ENCODE measurements around the gene HOXD9. TPM values are rescaled to one million over a fixed set of nuclear protein-coding genes. Genes with fewer than 3 reads are reported as not detected.

The HOXD9 gene
- total RNA-seq, 1 experiment from 2014 or later, result not detected

DNA sequence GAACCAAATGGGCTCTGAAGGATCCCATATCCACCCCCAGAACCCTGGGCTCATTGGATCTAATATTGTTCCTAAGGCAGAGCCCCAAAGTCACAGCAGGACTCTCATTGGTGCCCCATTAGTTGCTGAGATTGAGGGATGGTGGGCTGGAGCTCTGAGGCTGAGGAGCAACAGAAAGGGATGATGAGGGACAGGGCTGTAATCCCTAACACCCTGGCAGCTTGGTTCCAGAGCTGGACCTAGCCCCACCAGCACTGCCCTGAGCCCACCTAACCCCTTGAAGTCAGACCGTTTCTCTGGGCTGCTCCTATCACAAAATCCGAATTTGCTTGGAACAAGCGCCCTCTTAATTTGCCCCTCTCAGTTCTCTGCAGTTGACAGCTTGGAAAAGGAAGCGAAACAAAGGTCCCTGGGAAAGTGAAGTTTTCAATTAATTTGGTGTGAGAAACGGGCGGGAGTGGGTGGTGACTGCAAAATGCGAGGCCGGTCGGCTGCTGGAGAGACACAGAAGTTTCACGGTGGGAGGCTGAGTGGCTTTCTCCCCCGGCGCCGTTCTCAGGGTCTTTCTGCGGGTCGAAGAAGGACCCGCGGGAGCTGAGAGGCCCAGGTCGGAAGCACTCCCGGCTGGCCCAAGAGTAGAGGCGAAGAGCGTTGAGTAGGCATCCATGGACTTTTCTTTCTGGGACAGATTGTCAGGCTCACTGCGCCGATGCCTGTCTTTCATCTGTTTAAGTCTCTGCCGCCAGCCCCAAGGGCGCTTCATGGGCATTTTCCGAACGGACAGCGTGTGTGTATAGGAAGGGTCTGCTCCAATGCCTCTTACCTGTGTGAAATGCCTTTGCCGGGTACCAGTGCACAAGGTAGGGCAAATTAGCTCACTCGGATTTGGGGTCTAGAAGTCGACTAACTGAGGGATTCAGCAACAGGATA lies 30.9 kb upstream of the HOXD9 start:
- Mint-ChIP-seq H3K27ac (no peak overlapping the region), H3K27me3 (ENCODE audit: low read depth) (peaks cover 97% of the 10 kb centered on the region)
- no peak for DNase-seq (ENCODE audit: low spot score)

More for the DNA sequence above, 30.9 kb upstream of the HOXD9 start:
- peak overlapping the region; percentile 61 for H3K4me3 Mint-ChIP-seq
- H3K9me3 Mint-ChIP-seq, result no peaks in the 10 kb centered on the region
- CTCF ChIA-PET, result interaction anchor here (0.9 to 1.2 kb wide), 2 partner anchors 12 to 13 kb away, joined by 3 to 10 read pairs; no protein-coding TSS in a partner anchor
- peaks cover 56% of the 10 kb centered on the region for H3K4me1 Mint-ChIP-seq
- TF ChIP-seq ZNF232 (CRISPR knock-in tag; IDR thresholded peaks at IDR 0.05) (no peak), GABPB1 (CRISPR knock-in tag; IDR thresholded peaks at IDR 0.05) (no peak), ESRRA (CRISPR knock-in tag; IDR thresholded peaks at IDR 0.05; ENCODE audit: borderline replicate concordance) (no peak), CREB1 (CRISPR knock-in tag; IDR thresholded peaks at IDR 0.05) (no peak), RORB (CRISPR knock-in tag; IDR thresholded peaks at IDR 0.05) (no peak), ZNF281 (CRISPR knock-in tag; IDR thresholded peaks at IDR 0.05) (no peak), ZNF532 (CRISPR knock-in tag; IDR thresholded peaks at IDR 0.05; ENCODE audit: borderline replicate concordance) (no peak), ZNF138 (CRISPR knock-in tag; conservative IDR thresholded peaks at IDR 0.05) (no peak), ZNF423 (CRISPR knock-in tag; IDR thresholded peaks at IDR 0.05) (no peak), ATF1 (CRISPR knock-in tag; IDR thresholded peaks at IDR 0.05) (no peak), FOXP1 (CRISPR knock-in tag; IDR thresholded peaks at IDR 0.05; ENCODE audit: borderline replicate concordance) (no peak), SOX15 (CRISPR knock-in tag; IDR thresholded peaks at IDR 0.05) (no peak), EMX1 (CRISPR knock-in tag; IDR thresholded peaks at IDR 0.05) (no peak), OVOL2 (CRISPR knock-in tag; IDR thresholded peaks at IDR 0.05; ENCODE audit: borderline replicate concordance) (no peak), NFE2L1 (CRISPR knock-in tag; IDR thresholded peaks at IDR 0.05) (no peak), ETV6 (CRISPR knock-in tag; IDR thresholded peaks at IDR 0.05) (no peak), ELF4 (CRISPR knock-in tag; IDR thresholded peaks at IDR 0.05; ENCODE audit: low read depth) (no peak), ZNF416 (CRISPR knock-in tag; IDR thresholded peaks at IDR 0.05) (no peak)
- TF ChIP-seq, protein P1, sequence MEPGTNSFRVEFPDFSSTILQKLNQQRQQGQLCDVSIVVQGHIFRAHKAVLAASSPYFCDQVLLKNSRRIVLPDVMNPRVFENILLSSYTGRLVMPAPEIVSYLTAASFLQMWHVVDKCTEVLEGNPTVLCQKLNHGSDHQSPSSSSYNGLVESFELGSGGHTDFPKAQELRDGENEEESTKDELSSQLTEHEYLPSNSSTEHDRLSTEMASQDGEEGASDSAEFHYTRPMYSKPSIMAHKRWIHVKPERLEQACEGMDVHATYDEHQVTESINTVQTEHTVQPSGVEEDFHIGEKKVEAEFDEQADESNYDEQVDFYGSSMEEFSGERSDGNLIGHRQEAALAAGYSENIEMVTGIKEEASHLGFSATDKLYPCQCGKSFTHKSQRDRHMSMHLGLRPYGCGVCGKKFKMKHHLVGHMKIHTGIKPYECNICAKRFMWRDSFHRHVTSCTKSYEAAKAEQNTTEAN (CRISPR knock-in tag; IDR thresholded peaks at IDR 0.05), result no peak
- TF ChIP-seq, protein P2, sequence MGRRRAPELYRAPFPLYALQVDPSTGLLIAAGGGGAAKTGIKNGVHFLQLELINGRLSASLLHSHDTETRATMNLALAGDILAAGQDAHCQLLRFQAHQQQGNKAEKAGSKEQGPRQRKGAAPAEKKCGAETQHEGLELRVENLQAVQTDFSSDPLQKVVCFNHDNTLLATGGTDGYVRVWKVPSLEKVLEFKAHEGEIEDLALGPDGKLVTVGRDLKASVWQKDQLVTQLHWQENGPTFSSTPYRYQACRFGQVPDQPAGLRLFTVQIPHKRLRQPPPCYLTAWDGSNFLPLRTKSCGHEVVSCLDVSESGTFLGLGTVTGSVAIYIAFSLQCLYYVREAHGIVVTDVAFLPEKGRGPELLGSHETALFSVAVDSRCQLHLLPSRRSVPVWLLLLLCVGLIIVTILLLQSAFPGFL (CRISPR knock-in tag; IDR thresholded peaks at IDR 0.05; ENCODE audit: borderline replicate concordance), result no peak
- ATAC-seq, result peak; percentile 1; the same call in 1 of the 2 replicates
- peaks cover 9% of the 10 kb centered on the region for H3K36me3 Mint-ChIP-seq
- POLR2A ChIA-PET, result no interaction called here

Measured in WTC11 (cell line).